ENCODE results near the gene ABR.
"Not testable (repeated sequence)": the region's sequence is repeated elsewhere in the genome, so short reads cannot be mapped to it uniquely, and the experiment has no call there.

The ABR gene

DNA sequence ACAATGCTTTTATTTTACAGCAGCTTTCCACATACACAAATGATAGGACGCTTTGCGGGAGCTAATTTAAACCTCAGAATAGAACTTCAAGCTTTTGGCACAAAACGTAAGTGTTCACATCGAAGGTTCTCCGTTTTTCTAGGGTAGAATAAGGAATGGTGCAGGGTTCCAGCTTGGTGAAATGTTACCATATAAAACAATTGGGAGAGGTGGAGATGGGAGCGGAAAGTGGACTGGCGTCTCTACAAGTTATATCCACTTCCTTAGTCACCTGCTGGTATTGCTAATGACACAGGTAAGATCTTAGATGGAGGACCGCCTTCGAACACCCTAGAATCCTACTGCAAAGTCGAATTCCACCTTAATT is 198.5 kb downstream of the ABR start:
- no peak for DNase-seq (ENCODE audit: low spot score)

- peak; percentile 82 for DNase-seq (ENCODE audit: low spot score)
These were observed 199.1 kb downstream of the ABR start for GRCh38 chr17:980406-981291.

DNA sequence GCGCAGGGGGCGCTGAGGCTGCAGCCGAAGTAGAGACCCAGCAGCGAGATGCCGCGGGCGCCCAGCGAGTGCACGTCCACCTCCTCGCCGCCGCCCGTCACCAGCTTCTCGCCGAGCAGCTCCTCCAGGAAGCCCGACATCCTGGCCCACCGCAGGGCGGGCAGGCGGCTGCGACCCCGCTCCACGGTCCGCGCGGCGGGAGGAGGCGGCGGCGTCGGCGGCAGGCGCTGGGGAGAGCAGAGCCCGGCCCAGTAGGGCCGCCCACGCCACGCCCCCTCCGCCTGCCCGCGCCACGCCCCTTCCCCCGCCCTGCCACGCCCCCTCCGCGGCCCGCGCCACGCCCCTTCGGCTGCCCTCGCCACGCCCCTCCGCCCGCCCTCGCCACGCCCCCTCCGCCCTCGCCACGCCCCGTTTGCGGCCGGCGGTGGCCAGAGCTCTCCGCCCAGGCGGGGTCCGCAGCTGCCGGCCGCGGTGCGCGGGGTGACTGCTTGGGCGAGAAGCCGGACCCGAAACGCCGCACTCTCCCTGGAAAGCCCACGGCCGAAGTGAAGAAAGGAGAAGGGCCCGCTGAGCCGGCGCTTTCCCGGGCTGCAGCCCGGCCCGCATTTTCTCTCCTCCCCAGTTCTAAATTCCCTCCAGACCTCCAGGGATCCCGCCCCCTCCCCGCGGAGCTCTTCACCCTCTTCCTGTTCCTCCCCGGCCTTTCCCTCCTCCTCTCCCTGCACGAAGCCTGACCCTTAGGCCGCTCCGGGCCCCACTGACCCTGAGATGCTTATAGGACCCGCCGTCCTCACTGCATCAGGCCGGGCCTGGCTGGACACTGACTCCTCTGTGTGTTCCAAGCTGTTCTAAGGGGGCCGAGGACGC is 200.0 kb downstream of the ABR start, which contains the start of gene NXN:
TSS of gene NXN (minus strand) at position 238 of the 867 bp plus-strand sequence.
- DNase-seq (ENCODE audit: low spot score) = peak; percentile 89

DNA sequence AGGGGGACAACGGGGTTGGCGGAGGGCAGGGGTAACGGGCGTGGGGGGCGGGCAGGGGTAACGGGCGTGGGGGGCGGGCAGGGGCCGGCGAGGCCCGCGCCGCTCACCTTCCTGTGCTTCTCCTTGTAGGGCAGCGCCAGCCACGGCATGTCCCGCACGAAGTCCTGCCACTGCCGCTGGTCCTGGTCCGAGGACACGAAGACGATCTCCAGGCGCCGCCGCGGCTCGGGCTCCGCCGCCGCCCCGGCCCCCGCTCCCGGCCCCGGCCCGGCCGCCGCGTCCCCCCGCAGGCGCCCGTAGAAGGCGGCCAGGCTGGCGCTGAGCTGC is 200.6 kb downstream of the ABR start:
- DNase-seq (ENCODE audit: low spot score) = no peak

- no peak for DNase-seq (ENCODE audit: low spot score)
These were observed 201.4 kb downstream of the ABR start for GRCh38 chr17:978103-979093.

DNA sequence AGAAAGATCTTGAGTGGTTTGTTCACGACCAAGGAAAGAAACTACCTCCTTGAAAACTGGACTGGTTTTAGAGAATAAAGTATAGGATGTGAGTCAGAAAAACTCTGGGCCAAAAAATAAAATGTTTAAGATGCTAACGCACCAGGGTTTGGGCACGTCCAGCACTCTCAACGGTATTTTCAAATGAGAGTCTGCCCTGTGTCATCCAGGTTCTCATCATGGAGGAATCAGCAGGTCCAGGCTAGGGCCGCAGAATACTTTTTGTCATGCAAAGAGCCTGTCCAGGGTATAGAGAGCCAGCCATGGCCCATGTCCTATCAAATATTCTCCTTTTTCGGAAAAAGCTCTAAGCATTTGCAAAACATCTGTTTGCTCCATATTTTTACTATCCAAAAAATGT is 202.6 kb downstream of the ABR start:
- no peak for DNase-seq (ENCODE audit: low spot score)

GRCh38 chr17:976312-976711 is 203.5 kb downstream of the ABR start:
- no peak for DNase-seq (ENCODE audit: low spot score)

- no peak for DNase-seq (ENCODE audit: low spot score)
These were observed 204.3 kb downstream of the ABR start for GRCh38 chr17:975371-975915.

GRCh38 chr17:974778-975177 is 205.0 kb downstream of the ABR start:
- not testable (repeated sequence) for DNase-seq (ENCODE audit: low spot score)

- no peak for DNase-seq (ENCODE audit: low spot score)
These were observed 206.7 kb downstream of the ABR start for GRCh38 chr17:973053-973452.

DNA sequence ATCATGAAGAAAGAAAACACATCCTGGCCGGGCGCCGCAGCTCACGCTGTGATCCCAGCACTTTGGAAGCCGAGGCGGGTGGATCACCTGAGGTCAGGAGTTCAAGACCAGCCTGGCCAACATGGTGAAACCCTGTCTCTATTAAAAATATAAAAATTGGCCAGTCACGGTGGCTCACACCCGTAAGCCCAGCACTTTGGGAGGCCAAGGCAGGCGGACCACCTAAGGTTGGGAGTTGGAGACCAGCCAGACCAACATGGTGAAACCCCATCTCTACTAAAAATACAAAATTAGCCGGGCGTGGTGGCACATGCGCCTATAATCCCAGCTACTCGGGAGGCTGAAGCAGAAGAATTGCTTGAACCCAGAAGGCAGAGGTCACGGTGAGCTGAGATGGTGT is 207.9 kb downstream of the ABR start:
- not testable (repeated sequence) for DNase-seq (ENCODE audit: low spot score)

DNA sequence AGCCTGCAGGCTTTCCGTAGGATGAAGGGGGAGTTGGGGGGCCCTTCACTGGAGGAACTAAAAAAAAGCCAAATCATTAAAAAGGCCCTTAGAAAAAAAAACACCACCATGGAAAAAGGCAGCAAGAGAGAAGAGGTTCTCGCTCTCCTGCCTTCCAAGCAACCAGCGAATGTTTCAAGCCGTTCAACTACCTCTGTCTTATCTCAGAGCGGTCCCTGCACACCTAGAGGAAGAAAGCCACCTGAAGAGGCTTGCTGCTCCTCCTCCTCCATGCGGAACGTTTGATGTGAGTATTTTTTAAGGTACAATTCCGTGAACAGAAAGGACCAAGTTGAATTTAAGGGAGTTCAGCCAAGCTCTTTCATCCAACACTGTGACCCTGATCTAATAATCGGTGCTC is 209.4 kb downstream of the ABR start:
- no peak for DNase-seq (ENCODE audit: low spot score)

DNA sequence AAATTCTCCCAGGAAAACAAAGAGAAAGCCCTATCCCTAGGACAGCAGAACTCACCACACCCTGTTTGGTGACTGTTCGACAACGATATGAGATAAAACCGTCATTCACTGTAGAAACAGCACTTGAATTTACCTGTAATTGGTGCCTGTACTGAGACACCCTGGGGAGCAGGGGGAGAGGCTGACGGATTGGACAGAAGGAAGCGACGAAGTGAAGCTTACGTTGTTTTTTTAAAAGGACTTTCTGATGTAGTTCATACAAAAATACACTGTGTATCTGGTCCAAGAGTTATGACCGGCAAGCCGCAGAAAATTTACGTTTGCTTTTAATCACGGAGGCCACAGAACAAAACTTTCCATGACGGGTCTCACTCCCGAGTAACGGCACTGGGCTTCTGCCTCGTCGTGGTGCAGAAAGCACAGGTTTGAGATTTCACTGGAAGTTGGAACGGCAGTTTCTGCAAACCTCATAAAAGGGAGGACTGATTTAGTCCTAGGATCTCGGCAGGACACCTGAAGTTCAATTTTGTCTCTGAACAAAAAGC is 209.9 kb downstream of the ABR start:
- no peak for DNase-seq (ENCODE audit: low spot score)

- DNase-seq (ENCODE audit: low spot score) = no peak
These were observed 210.7 kb downstream of the ABR start for GRCh38 chr17:968812-969730.

DNA sequence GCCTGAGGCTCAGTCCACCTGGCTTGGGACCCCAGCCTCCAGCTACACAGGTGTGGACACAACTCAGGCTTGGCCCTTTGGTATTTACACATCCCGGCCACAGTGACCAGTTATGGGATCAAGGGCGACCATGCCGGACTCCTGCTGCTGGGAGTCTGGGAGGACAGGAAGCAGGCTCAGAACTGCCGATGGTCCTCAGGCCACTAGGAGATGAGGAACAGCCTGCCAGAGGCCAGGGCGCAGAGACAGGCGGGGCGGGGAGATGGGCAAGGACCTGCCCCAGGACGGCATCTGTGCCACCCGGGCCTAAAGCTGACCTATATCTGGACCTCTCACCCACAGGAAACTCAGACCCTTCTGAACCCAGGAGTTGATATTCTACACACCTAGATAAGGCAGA is 212.7 kb downstream of the ABR start:
- no peak for DNase-seq (ENCODE audit: low spot score)

DNA sequence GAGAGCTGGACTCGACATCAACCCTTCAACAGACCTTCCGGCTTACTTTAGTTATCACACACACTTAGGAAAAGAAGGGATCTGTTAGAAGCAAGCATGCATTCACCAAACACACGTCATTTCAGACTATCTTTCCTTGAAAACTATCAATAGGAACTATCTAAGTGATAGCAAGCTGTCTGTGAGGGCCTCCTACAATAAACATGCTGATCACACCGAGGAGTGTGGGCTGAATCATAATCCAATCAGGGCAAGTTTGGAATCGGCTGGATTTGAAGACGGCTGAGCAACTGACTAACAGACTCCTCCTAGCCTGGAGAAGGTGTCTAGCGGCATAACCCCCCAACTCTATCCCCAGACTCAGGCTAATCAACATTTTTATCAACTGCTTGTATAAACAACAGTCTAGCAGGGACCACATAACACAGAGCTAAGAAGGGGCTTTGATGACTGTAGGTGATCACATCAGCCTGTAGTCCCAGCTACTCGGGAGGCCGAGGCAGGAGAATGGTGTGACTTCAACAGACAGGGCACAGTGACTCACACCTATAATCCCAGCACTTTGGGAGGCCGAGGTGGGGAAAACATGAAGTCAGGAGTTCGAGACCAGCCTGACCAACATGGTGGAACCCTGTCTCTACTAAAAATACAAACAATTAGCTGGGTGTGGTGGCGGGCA is 214.3 kb downstream of the ABR start:
- DNase-seq (ENCODE audit: low spot score) = no peak

- no peak for DNase-seq (ENCODE audit: low spot score)
These were observed 214.9 kb downstream of the ABR start for GRCh38 chr17:964876-965275.

GRCh38 chr17:962670-963069 is 217.1 kb downstream of the ABR start:
- DNase-seq (ENCODE audit: low spot score) = no peak

- no peak for DNase-seq (ENCODE audit: low spot score)
These were observed 217.6 kb downstream of the ABR start for GRCh38 chr17:962166-962565.

All from hepatic stellate cell (primary cell).